Neural progenitor cell (in vitro differentiated cells): ENCODE results near the gene GPR150. TPM values are rescaled to one million over a fixed set of nuclear protein-coding genes. Genes with fewer than 3 reads are reported as not detected.

Experiments
- DNase-seq: peaks from one replicate; pipeline ENCODE4 v3.0.0-alpha.2; 2016; ENCODE audit warnings: low spot score
- H2AFZ ChIP-seq: fragments of 200-600 bp; sonication (generic); replicated peaks from 2 replicates; pipeline ENCODE4 v1.6.1; 2016; ENCODE audit warnings: antibody characterized with exemption
- H3F3A ChIP-seq: fragments of 200-600 bp; sonication (generic); 2 replicates; pipeline ENCODE4 v1.6.1; 2016; ENCODE audit warnings: antibody characterized with exemption, low read depth
- H3K27ac ChIP-seq: fragments of 200-600 bp; sonication (generic); 2 replicates; pipeline ENCODE4 v1.5.1; 2016; ENCODE audit warnings: mild to moderate bottlenecking
- H3K27me3 ChIP-seq: fragments of 200-600 bp; sonication (generic); 2 replicates; pipeline ENCODE4 v1.6.1; 2016; ENCODE audit warnings: mild to moderate bottlenecking, moderate library complexity
- H3K36me3 ChIP-seq: fragments of 200-600 bp; sonication (generic); 2 replicates; pipeline ENCODE4 v1.5.1; 2016
- H3K4me1 ChIP-seq: fragments of 200-600 bp; sonication (generic); 2 replicates; pipeline ENCODE4 v1.6.1; 2016; ENCODE audit warnings: mixed run types
- H3K4me2 ChIP-seq: fragments of 200-600 bp; sonication (generic); 2 replicates; pipeline ENCODE4 v1.6.1; 2016
- H3K4me3 ChIP-seq: fragments of 200-600 bp; sonication (generic); 2 replicates; pipeline ENCODE4 v1.5.1; 2016
- H3K79me2 ChIP-seq: fragments of 200-600 bp; sonication (generic); 2 replicates; pipeline ENCODE4 v1.6.1; 2016; ENCODE audit warnings: low read depth
- H3K9ac ChIP-seq: fragments of 200-600 bp; sonication (generic); 2 replicates; pipeline ENCODE4 v1.6.1; 2016
- H3K9me3 ChIP-seq: fragments of 200-600 bp; sonication (generic); 2 replicates; pipeline ENCODE4 v1.5.1; 2016; ENCODE audit warnings: low read depth
- H4K20me1 ChIP-seq: fragments of 200-600 bp; sonication (generic); 2 replicates; pipeline ENCODE4 v1.6.1; 2016; ENCODE audit warnings: low read depth
- H3K27ac Mint-ChIP-seq: 3 replicates; pipeline ENCODE4 v1.8.0; 2021; ENCODE audit warnings: mixed read lengths
- H3K27me3 Mint-ChIP-seq: 2 replicates; pipeline ENCODE4 v1.8.0; 2022; ENCODE audit warnings: low read depth, mild to moderate bottlenecking, inconsistent platforms, moderate library complexity, mixed read lengths; ENCODE audit not compliant: insufficient read depth
- H3K36me3 Mint-ChIP-seq: 3 replicates; pipeline ENCODE4 v1.8.0; 2021; ENCODE audit warnings: mixed read lengths
- H3K4me1 Mint-ChIP-seq: 3 replicates; pipeline ENCODE4 v1.8.0; 2021; ENCODE audit warnings: mixed read lengths
- H3K4me3 Mint-ChIP-seq: 3 replicates; pipeline ENCODE4 v1.8.0; 2021; ENCODE audit warnings: mild to moderate bottlenecking, moderate library complexity, mixed read lengths
- H3K9me3 Mint-ChIP-seq: 3 replicates; pipeline ENCODE4 v1.8.0; 2020; ENCODE audit warnings: mixed read lengths
- CTCF ChIP-seq: fragments of 200-600 bp; sonication (generic); IDR thresholded peaks from 2 replicates; pipeline ENCODE4 v1.5.1; 2017; ENCODE audit warnings: antibody characterized with exemption, mild to moderate bottlenecking
- EZH2 ChIP-seq: fragments of 200-600 bp; sonication (generic); IDR thresholded peaks from 2 replicates; pipeline ENCODE4 v1.6.1; 2017; ENCODE audit warnings: antibody characterized with exemption, mild to moderate bottlenecking, moderate library complexity
- EZH2phosphoT487 ChIP-seq: fragments of 200-600 bp; sonication (generic); IDR thresholded peaks from 2 replicates; pipeline ENCODE4 v1.6.1; 2017; ENCODE audit warnings: antibody characterized with exemption
- total RNA-seq: library from RNA; depleted of rRNA; stranded (reverse); fragments of >200 nt; gene quantifications from 2 replicates; pipeline ENCODE4 v1.2.3, GENCODE V29; 2015; ENCODE audit warnings: low replicate concordance

Gene GPR150
- total RNA-seq, 1 donor from 2014 or later: not detected

DNA sequence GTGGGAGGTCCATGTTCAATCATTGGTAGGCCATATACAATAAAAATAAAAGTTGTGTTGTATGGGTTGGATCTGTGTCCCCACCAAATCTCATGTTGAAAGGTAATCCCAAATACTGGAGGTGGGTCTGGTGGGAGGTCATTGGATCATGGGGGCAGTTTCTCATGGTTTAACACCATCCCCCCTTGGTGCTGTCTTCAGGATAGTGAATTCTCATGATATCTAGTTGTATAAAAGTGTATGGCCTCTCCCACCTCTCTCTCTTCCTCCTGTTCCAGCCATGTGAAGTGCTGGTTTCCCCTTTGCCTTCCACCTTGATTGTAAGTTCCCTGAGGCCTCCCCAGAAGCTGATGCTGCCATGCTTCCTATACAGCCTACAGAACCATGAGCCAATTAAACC is 47.8 kb downstream of the GPR150 start:
- Histone ChIP-seq H3K27me3 (no peaks in the 10 kb centered on the region), H3K27ac (no peak overlapping the region), H3K9ac (no peak overlapping the region), H3K4me3 (no peak overlapping the region), H3K36me3 (no peaks in the 10 kb centered on the region), H2AFZ (no peak overlapping the region), H3K79me2 (no peaks in the 10 kb centered on the region), H4K20me1 (no peaks in the 10 kb centered on the region), H3K4me1 (no peaks in the 10 kb centered on the region), H3K4me2 (no peak overlapping the region), H3F3A (no peaks in the 10 kb centered on the region), H3K9me3 (no peaks in the 10 kb centered on the region)
- no peak overlapping the region for H3K4me3 Mint-ChIP-seq
- peaks cover 4% of the 10 kb centered on the region for H3K4me1 Mint-ChIP-seq
- H3K27ac Mint-ChIP-seq: no peak overlapping the region
- no peaks in the 10 kb centered on the region for H3K36me3 Mint-ChIP-seq
- TF ChIP-seq EZH2: no peak
- TF ChIP-seq EZH2phosphoT487: no peak
- no peak for TF ChIP-seq CTCF
- DNase-seq: no peak
- peaks cover 3% of the 10 kb centered on the region for H3K9me3 Mint-ChIP-seq
- H3K27me3 Mint-ChIP-seq: peaks cover 2% of the 10 kb centered on the region

GRCh38 chr5:95668216-95668615 is 48.3 kb downstream of the GPR150 start:
- Mint-ChIP-seq H3K4me1 (peaks cover 6% of the 10 kb centered on the region), H3K9me3 (peaks cover 3% of the 10 kb centered on the region), H3K36me3 (no peaks in the 10 kb centered on the region), H3K4me3 (no peak overlapping the region), H3K27me3 (peaks cover 2% of the 10 kb centered on the region), H3K27ac (no peak overlapping the region)
- Histone ChIP-seq H4K20me1 (no peaks in the 10 kb centered on the region), H3K4me3 (no peak overlapping the region), H3K27me3 (no peaks in the 10 kb centered on the region), H3K27ac (no peak overlapping the region), H3K4me2 (no peak overlapping the region), H2AFZ (no peak overlapping the region), H3K79me2 (no peaks in the 10 kb centered on the region), H3F3A (no peaks in the 10 kb centered on the region), H3K4me1 (no peaks in the 10 kb centered on the region), H3K9ac (no peak overlapping the region), H3K9me3 (no peaks in the 10 kb centered on the region), H3K36me3 (no peaks in the 10 kb centered on the region)
- DNase-seq: no peak
- no peak for TF ChIP-seq EZH2
- TF ChIP-seq EZH2phosphoT487: no peak
- no peak for TF ChIP-seq CTCF

DNA sequence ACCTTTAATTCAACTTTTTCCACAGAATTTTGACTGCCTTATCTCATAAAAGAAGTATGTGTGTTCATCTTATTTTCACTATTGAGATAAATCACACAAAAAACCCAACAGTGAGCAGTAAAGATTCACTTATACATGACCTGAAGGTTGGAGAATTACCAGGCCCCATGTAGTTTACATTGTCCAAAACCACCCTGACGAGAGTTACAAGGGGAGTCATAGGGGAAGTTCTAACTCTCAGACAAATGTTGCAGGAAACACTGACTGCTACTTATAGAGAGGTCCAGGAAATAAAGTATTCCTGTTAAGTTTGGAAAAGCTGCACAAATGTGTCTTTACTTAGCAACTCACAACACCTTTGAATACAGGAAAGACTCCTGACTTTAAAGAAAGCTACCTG is 48.8 kb downstream of the GPR150 start:
- H3K9me3 Mint-ChIP-seq: peaks cover 3% of the 10 kb centered on the region

More for the DNA sequence above, 48.8 kb downstream of the GPR150 start:
- H3F3A ChIP-seq: no peaks in the 10 kb centered on the region
- Mint-ChIP-seq H3K27ac (no peak overlapping the region), H3K4me1 (peaks cover 6% of the 10 kb centered on the region), H3K27me3 (peaks cover 2% of the 10 kb centered on the region), H3K36me3 (no peaks in the 10 kb centered on the region), H3K4me3 (no peak overlapping the region)
- no peaks in the 10 kb centered on the region for H3K9me3 ChIP-seq
- no peak overlapping the region for H2AFZ ChIP-seq
- H3K27ac ChIP-seq: no peak overlapping the region
- no peaks in the 10 kb centered on the region for H3K4me1 ChIP-seq
- H3K4me2 ChIP-seq: no peak overlapping the region
- H4K20me1 ChIP-seq: no peaks in the 10 kb centered on the region
- no peak for TF ChIP-seq EZH2phosphoT487
- no peak for TF ChIP-seq EZH2
- TF ChIP-seq CTCF: no peak
- no peak for DNase-seq
- H3K27me3 ChIP-seq: no peaks in the 10 kb centered on the region
- no peaks in the 10 kb centered on the region for H3K79me2 ChIP-seq
- H3K4me3 ChIP-seq: no peak overlapping the region
- no peak overlapping the region for H3K9ac ChIP-seq
- H3K36me3 ChIP-seq: no peaks in the 10 kb centered on the region
